ENCODE results near the gene NPAS3.

Gene NPAS3

DNA sequence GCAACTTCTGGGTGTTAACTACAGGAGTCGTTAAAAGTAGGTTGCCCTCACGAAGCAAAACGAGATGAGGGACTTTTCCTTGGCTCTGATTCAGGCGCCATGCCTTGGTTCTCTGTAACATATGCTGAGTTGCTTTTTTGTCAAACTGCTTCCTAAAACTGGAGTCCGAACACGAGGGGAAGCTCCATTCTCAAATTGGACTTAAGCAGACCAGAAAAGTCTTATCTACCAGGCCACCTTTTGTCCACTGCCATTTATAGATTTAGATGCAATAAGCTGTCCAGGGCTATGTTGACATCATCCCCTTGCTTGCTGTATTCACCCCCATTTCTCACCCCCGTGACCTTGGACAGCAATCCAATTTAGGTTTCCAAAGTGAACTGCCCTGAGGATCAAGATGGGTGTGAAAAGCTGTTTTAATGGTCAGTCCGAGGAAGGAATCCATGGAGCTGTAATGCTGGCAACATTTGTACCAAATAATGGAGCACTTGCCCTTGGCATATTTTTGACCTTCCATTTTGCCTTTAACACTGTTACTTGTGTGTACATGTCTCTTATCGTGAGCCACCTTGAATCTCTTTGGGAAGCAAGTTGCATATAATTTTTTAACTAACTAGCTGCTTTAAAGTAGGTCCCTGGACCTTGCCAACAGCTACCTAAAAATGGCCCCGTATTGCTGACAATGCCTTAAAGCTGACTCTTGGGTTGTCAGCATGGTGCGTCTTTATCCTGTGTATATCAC lies 714.1 kb downstream of the NPAS3 start:
- H3K4me3 ChIP-seq (ENCODE audit: low read length) = no peak overlapping the region
- DNase-seq (ENCODE audit: low read depth, low spot score) = no peak

DNA sequence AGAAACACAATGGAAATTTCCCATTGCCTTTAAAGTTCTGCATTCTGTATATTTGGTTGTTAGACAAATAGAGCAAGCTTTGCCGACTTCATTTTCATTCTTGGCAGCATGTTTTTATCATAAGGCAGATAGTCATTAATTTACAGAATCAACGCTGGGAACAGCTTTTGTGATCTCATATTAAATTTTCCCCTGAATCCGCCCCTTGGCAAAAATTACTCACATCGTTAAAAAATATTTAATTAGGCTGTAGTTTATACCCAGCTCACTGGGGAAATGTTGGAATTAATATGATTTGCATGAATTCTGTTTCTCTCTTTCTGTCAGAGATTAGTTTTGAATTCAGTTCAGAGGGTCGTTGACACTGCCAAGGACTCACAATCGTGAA lies 714.6 kb downstream of the NPAS3 start:
- DNase-seq (ENCODE audit: low read depth, low spot score) = no peak
- H3K4me3 ChIP-seq (ENCODE audit: low read length) = no peak overlapping the region

DNA sequence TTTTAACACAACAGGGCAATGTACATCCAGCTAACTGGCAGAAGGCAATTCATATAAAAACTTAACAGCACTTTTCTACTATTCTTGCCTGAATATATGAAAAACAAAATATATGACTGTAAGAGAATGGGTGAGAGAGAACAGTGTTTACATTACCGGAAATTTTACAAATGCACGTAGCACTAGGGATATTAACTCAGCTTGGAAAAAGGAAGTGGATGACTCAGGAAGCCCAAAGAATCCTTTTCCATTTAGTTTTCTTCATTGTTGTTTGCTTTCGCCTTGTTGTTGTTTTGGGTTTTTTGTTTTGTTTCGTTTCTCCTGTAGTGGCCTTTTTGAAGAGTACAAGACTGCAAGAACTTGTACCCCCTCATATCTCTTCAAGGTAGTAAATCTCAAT lies 716.7 kb downstream of the NPAS3 start:
- no peak overlapping the region for H3K4me3 ChIP-seq (ENCODE audit: low read length)
- no peak for DNase-seq (ENCODE audit: low read depth, low spot score)

DNA sequence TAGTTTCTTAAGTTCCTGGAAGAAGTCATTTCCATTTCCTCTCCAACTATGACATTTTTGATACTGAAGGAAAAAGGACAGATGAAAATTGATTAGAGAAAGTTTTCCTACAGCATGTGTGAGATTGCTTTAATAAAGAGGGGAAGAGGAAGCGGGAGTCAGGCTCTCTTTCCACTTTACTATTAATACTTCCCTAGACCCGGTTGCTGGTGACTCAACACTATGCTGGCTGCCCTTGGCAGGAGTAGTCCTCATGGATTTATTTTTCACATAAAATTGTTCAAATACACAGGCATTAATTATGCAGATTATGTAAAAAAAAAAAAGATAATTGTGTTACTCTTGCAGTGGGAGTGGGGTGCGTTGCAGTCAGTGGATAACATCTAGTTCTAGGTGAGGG lies 718.8 kb downstream of the NPAS3 start:
- no peak overlapping the region for H3K4me3 ChIP-seq (ENCODE audit: low read length)
- DNase-seq (ENCODE audit: low read depth, low spot score) = no peak

DNA sequence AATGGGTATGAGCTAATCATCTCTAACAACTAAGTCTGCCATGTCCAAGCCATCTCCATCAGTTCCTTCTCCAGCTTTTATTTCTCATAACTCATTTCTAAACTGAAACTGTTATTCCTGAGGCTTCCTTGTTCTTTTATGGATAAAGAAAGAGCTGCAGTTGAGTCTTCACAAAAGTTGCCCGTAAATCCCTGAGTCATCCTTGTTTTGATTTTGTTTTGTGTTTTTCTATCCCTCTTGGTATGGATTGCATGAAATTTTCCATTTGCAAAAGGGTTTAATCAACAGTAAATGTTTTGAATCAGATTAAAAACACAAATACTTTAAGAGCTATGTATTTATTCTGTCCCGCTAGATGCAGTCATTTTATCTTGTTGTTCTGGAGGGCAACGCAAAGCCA lies 721.6 kb downstream of the NPAS3 start:
- DNase-seq (ENCODE audit: low read depth, low spot score) = no peak
- no peak overlapping the region for H3K4me3 ChIP-seq (ENCODE audit: low read length)

DNA sequence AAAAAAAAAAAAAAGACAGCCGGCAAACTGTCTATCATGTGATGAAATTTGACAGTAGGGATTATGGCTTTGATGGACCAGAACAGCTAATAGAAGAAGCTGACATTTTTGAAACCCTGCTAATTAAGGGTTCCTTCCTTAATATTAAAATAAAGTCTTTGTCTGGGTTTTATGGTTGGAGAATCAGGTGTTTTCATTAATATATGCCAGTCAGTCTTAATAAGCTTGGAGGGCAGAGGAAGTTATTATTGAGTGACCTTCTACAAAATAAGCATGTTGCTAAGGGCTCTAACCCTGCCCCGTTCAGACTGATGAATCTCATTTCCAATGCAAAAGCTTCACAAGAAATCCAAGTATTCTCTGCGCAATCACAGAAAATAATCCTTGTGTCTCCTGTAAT lies 722.4 kb downstream of the NPAS3 start:
- DNase-seq (ENCODE audit: low read depth, low spot score) = no peak
- no peak overlapping the region for H3K4me3 ChIP-seq (ENCODE audit: low read length)

DNA sequence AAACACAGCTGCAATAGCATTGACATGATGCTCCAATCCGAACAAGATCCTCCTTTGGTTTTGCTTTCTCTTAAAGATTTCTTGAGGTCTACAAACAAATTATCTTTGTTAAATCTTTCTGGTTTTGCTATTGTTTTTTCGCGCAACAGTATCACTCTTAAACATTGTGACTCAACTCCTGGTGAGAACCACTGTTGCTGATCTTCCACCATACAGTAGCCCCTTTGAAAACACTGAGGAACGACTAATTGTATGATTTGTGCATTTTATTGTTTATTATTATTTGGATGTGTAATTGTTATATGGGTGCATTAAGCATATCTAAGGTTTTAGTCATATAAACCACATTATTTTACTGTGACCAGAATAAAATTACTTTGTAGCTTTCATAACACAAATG lies 729.4 kb downstream of the NPAS3 start:
- H3K4me3 ChIP-seq (ENCODE audit: low read length) = no peak overlapping the region
- DNase-seq (ENCODE audit: low read depth, low spot score) = no peak

DNA sequence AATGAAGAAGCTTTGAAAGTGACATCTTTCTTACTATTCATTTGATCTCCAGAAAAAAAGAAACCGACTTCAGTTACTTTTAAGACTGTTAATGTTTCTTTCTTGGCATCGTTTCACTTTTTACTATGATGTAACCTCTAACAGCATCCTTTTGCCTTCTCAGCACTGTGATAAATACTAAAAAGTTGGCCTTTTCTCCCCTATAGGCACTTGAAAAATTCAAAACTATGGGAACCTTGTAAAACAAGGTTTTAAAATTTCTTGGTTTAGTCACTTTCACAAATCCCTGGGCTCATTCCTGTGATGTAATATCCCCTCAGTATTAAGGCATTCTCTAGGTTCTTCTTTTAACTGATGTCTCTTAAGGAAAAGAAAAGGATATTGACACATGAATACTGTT lies 730.4 kb downstream of the NPAS3 start:
- DNase-seq (ENCODE audit: low read depth, low spot score) = no peak
- no peak overlapping the region for H3K4me3 ChIP-seq (ENCODE audit: low read length)

DNA sequence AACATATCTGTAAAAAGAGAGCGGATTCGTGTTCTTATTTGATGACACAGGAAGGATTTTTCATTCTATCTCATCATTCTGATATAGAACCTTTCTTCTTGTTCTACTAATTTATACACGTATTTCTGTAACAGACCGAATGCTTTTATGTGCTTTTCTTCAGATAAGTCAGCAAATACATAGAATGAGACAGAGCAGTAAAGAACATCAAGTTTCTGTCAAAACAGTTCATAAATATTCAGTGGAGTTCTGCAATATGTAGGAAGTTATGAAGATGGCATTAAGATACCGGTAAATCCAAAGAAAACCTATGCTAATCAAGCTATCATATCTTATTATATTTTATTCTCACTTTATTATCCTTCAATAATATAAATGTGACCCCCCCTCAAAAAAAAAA lies 731.6 kb downstream of the NPAS3 start:
- no peak overlapping the region for H3K4me3 ChIP-seq (ENCODE audit: low read length)
- DNase-seq (ENCODE audit: low read depth, low spot score) = no peak

DNA sequence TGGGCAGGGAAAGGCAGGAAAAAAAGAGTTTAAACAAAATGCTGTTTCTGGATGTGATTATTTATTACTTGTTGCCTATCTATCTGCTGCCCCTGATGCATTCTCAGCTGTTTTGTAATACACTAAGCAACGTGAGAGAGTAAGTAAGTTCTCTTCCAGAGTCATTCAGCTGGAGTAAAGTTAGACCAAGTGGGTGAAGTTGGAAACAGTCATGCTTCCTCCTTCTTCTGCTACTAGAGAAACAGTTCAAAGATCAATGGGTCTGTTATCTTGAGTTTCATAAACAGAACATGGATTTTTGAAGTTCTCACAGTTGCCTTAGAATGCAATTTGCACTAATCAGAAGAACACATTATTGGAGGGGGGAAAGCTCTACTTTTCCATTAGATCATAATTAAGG lies 732.9 kb downstream of the NPAS3 start:
- H3K4me3 ChIP-seq (ENCODE audit: low read length) = no peak overlapping the region
- DNase-seq (ENCODE audit: low read depth, low spot score) = no peak

DNA sequence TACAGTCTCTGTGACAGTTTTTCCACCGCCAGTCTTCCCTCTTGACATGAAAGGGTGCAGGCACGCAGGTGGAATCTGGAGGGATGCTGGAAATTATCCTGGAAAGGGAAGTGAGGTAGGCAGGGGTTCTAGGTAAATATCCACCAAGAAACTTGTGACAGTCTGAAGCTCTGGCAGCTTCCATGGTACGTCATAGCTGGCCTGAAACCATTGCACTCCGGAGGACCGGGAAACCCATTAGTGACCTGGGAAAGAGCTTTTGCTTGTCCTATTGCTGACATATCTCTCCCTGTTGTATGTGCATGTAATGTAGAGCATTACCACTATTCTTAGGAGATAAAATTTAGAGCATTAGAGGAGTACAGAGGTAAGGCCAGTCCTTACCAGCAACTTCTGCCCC lies 736.2 kb downstream of the NPAS3 start:
- DNase-seq (ENCODE audit: low read depth, low spot score) = no peak
- no peak overlapping the region for H3K4me3 ChIP-seq (ENCODE audit: low read length)

DNA sequence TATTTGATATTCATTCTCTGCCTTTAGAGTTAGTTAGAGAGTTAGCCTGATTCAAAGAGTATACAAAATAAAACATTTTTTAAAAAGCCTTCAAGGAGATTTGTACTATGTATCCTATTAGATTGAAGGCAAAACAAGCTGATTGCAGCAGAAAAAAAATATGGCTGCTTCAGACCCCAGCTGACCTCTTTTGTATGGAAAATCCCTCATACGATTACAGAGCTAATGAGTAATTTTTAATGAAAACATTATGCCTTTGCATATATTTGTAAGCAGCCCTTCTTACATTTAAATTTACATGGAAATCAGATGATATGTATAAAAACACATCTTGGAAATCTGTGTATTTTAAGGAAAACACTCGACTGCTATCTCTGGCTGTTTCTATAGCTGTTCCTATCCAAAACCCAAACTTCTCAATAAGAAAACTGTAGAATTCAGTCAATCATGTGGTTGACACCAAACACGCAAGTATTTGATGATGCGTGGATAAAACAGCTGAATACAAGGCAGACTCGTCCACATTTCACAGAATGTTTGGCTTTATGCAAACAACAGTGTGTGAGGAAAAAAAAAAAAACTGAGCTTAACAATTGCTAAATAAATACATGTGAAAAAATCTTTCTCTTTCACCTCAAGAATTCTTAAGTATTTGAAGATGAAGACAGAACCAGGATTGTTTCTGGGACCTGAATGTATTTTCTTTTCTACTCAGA lies 736.9 kb downstream of the NPAS3 start:
- H3K4me3 ChIP-seq (ENCODE audit: low read length) = no peak overlapping the region
- DNase-seq (ENCODE audit: low read depth, low spot score) = no peak

DNA sequence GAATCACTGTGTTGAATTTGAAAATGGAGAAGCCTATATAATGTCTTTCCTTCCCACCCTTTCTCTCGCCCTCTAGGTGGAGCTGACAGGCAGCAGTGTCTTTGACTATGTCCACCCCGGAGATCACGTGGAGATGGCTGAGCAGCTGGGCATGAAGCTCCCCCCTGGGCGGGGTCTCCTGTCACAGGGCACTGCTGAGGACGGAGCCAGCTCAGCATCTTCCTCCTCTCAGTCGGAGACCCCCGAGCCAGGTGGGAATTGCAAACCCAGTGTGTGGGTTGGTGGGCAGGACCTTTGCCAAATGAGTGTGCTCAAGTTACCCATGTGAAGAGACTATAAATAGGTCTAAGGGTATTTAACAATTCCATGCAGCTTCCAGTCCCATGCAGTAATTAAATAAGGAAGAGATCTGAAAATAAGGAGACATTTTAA lies 737.5 kb downstream of the NPAS3 start:
- no peak overlapping the region for H3K4me3 ChIP-seq (ENCODE audit: low read length)
- peak; percentile 2 for DNase-seq (ENCODE audit: low read depth, low spot score)

DNA sequence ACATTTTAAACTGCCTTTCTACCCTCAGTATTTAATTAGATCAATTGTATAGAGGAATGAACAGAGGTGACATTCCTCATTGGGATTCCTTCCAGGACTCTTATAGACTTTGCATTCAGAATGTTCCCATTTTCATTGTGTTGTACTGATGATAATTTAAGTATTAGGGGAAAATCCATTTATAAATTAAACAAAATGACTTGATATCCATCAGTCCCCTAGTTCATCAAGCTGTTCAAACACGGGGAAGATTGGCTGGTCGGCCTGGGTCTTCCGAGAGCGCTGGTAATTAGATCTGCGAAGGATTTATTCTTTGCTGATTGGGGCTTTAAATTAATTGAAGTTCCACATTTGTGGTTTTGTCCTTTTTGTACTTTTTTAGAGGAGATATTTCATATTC lies 738.2 kb downstream of the NPAS3 start:
- H3K4me3 ChIP-seq (ENCODE audit: low read length) = no peak overlapping the region

DNA sequence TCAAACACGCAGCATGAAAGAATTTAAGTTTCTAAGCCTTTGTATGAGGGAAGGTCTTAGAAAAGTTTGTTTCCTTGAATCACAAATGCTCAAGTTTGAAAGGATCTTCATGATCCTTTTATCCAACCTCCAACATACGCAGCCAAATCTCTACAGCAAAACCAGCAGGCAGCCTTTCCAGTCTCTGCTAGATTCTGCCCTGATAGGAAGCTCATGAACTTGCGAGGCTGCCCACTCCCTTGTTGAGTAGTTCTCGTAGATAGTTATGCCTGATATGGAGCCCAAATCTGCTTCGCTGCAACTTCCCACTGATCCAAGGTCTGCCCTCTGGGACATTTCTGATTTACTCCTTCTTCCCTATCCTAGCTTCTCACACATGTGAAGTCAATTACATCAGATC lies 739.3 kb downstream of the NPAS3 start:
- no peak overlapping the region for H3K4me3 ChIP-seq (ENCODE audit: low read length)
- no peak for DNase-seq (ENCODE audit: low read depth, low spot score)

More for the DNA sequence above, 738.2 kb downstream of the NPAS3 start:
- no peak for DNase-seq (ENCODE audit: low read depth, low spot score)

DNA sequence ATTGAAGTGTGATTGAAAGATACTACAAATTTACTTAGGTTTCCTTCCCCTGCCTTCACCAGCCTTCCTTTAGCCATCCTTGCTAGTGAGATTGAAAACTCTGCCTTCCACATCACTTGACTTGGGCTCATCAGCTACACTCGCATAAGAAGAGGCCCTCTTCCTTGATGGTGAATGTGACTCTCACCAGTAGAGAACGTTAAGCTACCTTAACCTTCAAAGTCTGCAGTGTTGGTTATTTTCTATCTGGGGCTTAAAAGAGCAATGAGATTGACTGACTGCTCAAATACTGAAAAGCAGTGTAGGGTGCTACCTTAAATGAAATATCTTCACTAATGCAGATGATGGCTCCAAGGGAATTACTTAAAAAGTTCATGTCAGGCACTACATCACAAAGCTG lies 740.3 kb downstream of the NPAS3 start:
- no peak overlapping the region for H3K4me3 ChIP-seq (ENCODE audit: low read length)
- no peak for DNase-seq (ENCODE audit: low read depth, low spot score)

DNA sequence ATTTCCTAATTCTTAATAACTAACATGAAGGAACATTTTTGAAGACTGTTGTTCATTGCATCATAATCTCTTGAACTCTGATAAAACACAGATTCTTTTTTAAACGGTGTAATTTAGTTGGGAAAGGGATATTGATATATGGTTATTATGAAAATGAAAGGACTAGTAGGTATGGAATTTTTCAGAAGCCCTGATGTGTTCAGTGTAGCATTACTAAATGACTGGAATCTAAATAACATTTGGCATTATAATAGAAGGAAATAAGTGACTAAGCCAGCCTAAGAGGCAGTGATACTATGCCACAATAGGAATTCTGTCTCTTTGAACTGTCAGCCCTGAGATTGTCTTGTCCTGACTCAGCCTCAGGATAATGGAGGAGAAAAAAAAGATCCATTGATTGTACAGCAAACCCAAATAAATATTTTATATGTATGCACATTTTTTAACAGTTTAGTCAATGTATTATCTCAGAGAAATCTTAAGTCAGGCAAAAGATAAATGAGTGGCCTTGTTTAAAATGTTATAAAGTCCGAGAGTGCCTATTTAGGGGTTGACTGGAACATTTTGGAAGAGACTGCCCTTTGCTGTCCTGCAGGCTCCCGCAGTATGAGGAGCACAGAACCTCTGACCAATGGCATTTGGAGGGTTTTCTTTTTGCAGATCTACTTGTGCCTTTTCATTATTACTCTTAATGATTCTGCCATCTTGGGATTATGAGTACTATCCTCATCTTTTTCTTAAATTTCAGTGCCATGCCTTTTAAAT lies 741.0 kb downstream of the NPAS3 start:
- no peak overlapping the region for H3K4me3 ChIP-seq (ENCODE audit: low read length)
- DNase-seq (ENCODE audit: low read depth, low spot score) = no peak

DNA sequence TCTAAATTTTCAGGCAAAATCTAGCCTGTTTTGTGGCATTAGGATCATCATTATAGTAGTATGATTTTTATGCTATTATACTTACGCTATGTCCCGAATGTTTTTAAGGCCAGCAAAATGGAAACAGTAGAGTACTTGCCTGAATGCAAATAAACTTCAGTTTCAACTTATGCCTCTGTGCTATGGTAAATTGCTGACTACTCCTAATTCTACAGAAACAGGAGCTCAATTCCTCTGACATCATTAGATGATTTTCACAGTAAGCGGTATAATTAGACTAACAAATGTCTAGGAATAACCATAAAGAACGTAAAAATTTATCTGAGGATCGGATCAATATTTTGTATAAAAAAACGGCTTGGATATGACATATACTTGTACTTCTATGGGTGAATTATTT lies 742.2 kb downstream of the NPAS3 start:
- H3K4me3 ChIP-seq (ENCODE audit: low read length) = no peak overlapping the region
- no peak for DNase-seq (ENCODE audit: low read depth, low spot score)

DNA sequence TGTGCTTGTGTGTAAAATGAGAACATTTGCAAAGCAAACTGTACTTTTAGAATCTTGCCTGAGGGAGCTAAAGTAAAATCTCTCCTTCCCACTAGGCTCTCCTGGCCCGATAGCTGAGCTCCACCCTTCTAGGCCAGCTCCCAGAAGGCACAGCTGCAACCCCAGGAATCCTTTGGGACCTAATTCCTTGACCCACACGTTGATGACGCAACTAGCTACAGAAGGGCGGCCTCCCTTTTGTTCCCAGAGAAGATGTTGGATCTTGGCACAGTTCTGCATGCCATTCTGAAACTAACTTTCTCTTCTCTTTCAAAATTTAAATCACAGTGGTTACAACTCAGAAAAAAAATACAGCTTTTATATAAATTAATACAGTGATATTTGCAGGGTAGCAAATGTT lies 744.1 kb downstream of the NPAS3 start:
- no peak overlapping the region for H3K4me3 ChIP-seq (ENCODE audit: low read length)
- DNase-seq (ENCODE audit: low read depth, low spot score) = no peak

DNA sequence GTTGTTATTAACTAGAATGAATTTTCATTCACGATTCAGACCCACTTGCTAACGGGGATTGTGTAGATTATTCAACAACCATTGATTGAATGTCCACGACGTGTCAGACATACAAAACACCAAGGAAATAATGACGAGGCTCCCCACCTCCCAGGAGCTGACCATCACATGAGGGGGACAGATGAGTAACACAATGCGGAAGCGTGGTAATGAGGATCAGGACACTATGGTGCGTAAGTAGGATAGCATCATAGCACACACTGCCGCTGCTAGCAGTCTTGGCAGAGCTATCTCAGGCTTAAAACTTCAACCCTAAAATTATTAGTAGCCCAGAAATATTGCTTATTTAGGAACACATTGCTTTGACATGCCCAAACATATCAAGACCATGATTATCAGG lies 746.3 kb downstream of the NPAS3 start:
- no peak for DNase-seq (ENCODE audit: low read depth, low spot score)
- no peak overlapping the region for H3K4me3 ChIP-seq (ENCODE audit: low read length)

Measured in Jurkat, Clone E6-1 (cell line).